OCI-LY3 (cell line): ENCODE data around the gene BICD1.
"Not testable (repeated sequence)": the region's sequence is repeated elsewhere in the genome, so short reads cannot be mapped to it uniquely, and the experiment has no call there.

Experiments
- H2AFZ ChIP-seq: fragments of 200-600, 300-600 bp; shearing (Covaris generic); 2 replicates; pipeline ENCODE4 v1.6.0; 2014; ENCODE audit warnings: antibody characterized with exemption, low read depth, low read length
- H3K27ac ChIP-seq: fragments of 200-600, 300-600 bp; sonication (generic); 2 replicates; pipeline ENCODE4 v1.5.1; 2014; ENCODE audit warnings: mild to moderate bottlenecking, low read length, moderate library complexity, mixed read lengths
- H3K27me3 ChIP-seq: fragments of 200-600, 300-600 bp; sonication (generic); 2 replicates; pipeline ENCODE4 v1.6.1; 2014; ENCODE audit warnings: low read depth, low read length, mixed read lengths
- H3K36me3 ChIP-seq: fragments of 200-600, 300-600 bp; sonication (generic); replicated peaks from 2 replicates; pipeline ENCODE3; 2014; ENCODE audit warnings: low read depth, low read length, mixed read lengths
- H3K4me1 ChIP-seq: fragments of 300-600, 200-600 bp; sonication (generic); 2 replicates; pipeline ENCODE4 v1.6.1; 2014; ENCODE audit warnings: low read length, mixed read lengths
- H3K4me2 ChIP-seq: fragments of 200-600, 300-600 bp; sonication (generic); 2 replicates; pipeline ENCODE4 v1.6.1; 2014; ENCODE audit warnings: low read length, mixed read lengths
- H3K4me3 ChIP-seq: fragments of 300-600, 200-600 bp; sonication (generic); 2 replicates; pipeline ENCODE4 v1.5.1; 2014; ENCODE audit warnings: antibody characterized with exemption, mild to moderate bottlenecking, low read length, moderate library complexity
- H3K79me2 ChIP-seq: fragments of 300-600, 200-600 bp; shearing (Covaris generic); 2 replicates; pipeline ENCODE4 v1.6.1; 2014; ENCODE audit warnings: mild to moderate bottlenecking, low read length, mixed read lengths
- H3K9ac ChIP-seq: fragments of 300-600, 200-600 bp; shearing (Covaris generic); 2 replicates; pipeline ENCODE4 v1.6.0; 2014; ENCODE audit warnings: mild to moderate bottlenecking, low read length, moderate library complexity
- H3K9me3 ChIP-seq: fragments of 200-600, 300-600 bp; shearing (Covaris generic); 2 replicates; pipeline ENCODE4 v1.6.1; 2014; ENCODE audit warnings: low read length, mixed read lengths; ENCODE audit not compliant: insufficient read depth
- H4K20me1 ChIP-seq: fragments of 200-600, 300-600 bp; sonication (generic); 2 replicates; pipeline ENCODE4 v1.6.1; 2016; ENCODE audit warnings: low read length, mixed read lengths; ENCODE audit not compliant: insufficient read depth
- EZH2phosphoT487 ChIP-seq: fragments of 200-600 bp; shearing (Covaris generic); IDR thresholded peaks from 2 replicates; pipeline ENCODE4 v1.6.1; 2018; ENCODE audit warnings: antibody characterized with exemption, mixed run types, low read depth
- TF ChIP-seq, protein P1 (sequence below): fragments of 200-600, 300-600 bp; sonication (generic); IDR thresholded peaks from 2 replicates; pipeline ENCODE4 v1.5.1; 2014; ENCODE audit warnings: antibody characterized with exemption, low read length, low read depth

Gene BICD1

DNA sequence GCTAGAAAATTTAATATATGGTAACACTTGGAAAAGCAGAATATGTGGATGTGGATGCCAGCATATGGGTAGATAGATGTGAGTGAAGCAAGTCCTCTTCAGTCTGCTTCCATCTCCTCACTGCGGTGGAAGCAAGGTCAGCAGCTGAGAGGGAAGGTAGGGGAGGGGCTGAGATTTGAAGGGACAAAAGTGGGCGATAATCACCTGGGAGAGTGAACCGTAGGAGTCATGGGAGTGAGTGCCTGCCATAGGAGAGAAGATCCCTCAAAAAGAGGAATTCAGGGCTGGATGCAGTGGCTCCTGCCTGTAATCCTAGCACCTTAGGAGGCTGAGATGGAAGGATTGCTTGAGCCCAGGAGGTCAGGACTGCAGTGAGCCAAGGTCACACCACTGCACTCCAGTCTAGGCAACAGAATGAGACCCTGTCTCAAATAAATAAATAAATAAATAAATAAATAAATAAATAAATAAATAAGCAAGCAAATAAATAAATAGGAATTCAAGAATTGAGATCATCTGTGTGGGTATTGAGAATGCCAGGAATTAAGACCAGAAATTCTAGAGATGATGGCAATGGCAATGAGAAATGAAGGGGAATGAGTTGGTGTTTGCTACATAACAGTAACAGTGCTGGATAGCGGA, 123.4 kb downstream of the BICD1 start:
- Histone ChIP-seq H3K27me3 (no peaks in the 10 kb centered on the region), H4K20me1 (no peaks in the 10 kb centered on the region), H2AFZ (no peak overlapping the region), H3K4me1 (peaks cover 6% of the 10 kb centered on the region), H3K27ac (no peak overlapping the region), H3K4me3 (no peak overlapping the region), H3K79me2 (no peaks in the 10 kb centered on the region), H3K9me3 (no peaks in the 10 kb centered on the region), H3K36me3 (no peaks in the 10 kb centered on the region), H3K9ac (no peak overlapping the region), H3K4me2 (no peak overlapping the region)
- TF ChIP-seq, protein P1, sequence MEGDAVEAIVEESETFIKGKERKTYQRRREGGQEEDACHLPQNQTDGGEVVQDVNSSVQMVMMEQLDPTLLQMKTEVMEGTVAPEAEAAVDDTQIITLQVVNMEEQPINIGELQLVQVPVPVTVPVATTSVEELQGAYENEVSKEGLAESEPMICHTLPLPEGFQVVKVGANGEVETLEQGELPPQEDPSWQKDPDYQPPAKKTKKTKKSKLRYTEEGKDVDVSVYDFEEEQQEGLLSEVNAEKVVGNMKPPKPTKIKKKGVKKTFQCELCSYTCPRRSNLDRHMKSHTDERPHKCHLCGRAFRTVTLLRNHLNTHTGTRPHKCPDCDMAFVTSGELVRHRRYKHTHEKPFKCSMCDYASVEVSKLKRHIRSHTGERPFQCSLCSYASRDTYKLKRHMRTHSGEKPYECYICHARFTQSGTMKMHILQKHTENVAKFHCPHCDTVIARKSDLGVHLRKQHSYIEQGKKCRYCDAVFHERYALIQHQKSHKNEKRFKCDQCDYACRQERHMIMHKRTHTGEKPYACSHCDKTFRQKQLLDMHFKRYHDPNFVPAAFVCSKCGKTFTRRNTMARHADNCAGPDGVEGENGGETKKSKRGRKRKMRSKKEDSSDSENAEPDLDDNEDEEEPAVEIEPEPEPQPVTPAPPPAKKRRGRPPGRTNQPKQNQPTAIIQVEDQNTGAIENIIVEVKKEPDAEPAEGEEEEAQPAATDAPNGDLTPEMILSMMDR, result no peak
- no peak for TF ChIP-seq EZH2phosphoT487

DNA sequence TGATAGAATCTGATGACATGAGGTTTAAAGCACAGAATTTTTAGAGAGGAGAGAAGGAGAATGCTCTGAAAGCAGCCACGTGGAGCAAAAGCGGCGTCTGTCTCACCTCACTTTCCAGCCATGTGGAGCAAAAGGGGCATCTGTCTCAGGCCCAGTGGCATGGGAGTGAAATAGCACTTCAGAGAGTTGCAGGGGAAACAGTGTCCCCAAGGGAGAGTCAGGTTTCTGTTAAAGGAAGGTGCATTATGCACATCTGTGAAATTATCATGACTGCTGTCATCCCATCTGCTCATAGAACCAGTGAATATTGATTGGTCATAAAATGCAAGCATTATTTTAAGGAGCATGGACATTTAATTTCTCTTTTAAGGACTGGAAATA, 124.0 kb downstream of the BICD1 start:
- Histone ChIP-seq H3K4me1 (peaks cover 6% of the 10 kb centered on the region), H3K79me2 (no peaks in the 10 kb centered on the region), H3K9me3 (no peaks in the 10 kb centered on the region), H3K4me2 (no peak overlapping the region), H3K27me3 (no peaks in the 10 kb centered on the region), H4K20me1 (no peaks in the 10 kb centered on the region), H2AFZ (no peak overlapping the region), H3K9ac (no peak overlapping the region), H3K27ac (no peak overlapping the region), H3K36me3 (no peaks in the 10 kb centered on the region), H3K4me3 (no peak overlapping the region)
- TF ChIP-seq EZH2phosphoT487, result no peak
- TF ChIP-seq, protein P1, result no peak

DNA sequence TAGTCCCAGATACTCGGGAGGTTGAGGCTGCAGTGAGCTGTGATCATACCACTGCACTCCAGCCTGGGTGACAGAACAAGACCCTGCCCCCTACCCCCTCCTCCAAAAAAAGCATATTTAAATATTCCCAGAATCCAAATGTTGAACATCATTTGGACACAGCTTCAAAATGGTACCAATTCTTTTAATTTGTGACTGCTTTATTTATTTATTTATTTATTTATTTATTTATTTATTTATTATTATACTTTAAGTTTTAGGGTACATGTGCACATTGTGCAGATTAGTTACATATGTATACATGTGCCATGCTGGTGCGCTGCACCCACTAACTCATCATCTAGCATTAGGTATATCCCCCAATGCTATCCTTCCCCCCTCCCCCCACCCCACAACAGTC, 124.7 kb downstream of the BICD1 start:
- H2AFZ ChIP-seq, H3K4me1 ChIP-seq, H3K36me3 ChIP-seq, H3K4me2 ChIP-seq, H3K27me3 ChIP-seq, H3K27ac ChIP-seq, H3K4me3 ChIP-seq, H3K9me3 ChIP-seq, H4K20me1 ChIP-seq, H3K79me2 ChIP-seq, H3K9ac ChIP-seq: not testable (repeated sequence)

DNA sequence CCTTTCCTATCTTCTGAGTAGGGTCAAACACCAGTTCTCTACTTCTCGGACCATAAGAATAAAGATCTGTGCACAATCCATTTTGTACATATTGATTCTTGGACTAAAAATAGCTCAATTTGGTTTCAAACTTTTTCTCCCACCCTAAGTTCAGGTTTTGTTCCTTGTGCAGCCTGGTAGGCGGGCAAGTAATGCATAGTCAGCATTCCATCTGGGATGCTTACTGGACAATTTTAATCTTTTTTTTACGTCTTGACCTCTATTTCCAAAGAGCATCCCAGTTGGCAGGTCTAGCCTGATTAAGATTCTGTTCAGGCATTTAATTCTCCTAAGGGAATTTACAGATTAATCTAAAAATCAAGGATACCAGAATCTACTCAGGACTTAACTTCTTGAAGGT, 126.9 kb downstream of the BICD1 start:
- no peak overlapping the region for H3K27ac ChIP-seq

More for the DNA sequence above, 126.9 kb downstream of the BICD1 start:
- peaks cover 6% of the 10 kb centered on the region for H3K4me1 ChIP-seq
- H3K27me3 ChIP-seq, result no peaks in the 10 kb centered on the region
- no peak overlapping the region for H3K9ac ChIP-seq
- TF ChIP-seq, protein P1, result no peak
- no peak for TF ChIP-seq EZH2phosphoT487
- H3K79me2 ChIP-seq, result no peaks in the 10 kb centered on the region
- peaks cover 6% of the 10 kb centered on the region for H3K36me3 ChIP-seq
- no peak overlapping the region for H3K4me3 ChIP-seq
- H4K20me1 ChIP-seq, result no peaks in the 10 kb centered on the region
- H2AFZ ChIP-seq, result no peak overlapping the region
- H3K4me2 ChIP-seq, result no peak overlapping the region
- no peaks in the 10 kb centered on the region for H3K9me3 ChIP-seq
